Measurements from ENCODE around the gene ZNF516.

ZNF516 gene

DNA sequence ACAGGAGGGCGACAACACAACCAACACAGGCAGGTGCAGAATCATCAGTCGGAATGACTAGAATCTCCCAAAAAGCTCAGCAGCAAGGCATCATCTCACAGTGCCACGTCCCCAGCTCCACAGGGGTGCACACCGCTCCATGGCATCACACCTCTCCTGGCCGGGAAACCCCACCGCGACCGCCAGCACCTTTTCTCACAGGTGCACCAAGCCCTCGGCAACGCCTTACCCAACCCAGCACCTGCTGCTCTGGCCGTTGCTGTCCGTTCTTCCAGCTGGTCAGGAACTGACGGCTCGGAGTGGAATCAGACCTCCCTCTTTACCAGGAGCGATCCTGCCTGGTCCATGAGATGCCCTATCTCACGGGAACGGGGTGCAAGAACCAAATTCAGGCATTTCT is 61.3 kb downstream of the ZNF516 start:
- Histone ChIP-seq H3K4me3 (ENCODE audit: low read depth, low read length, poor library complexity, severe bottlenecking) (no peak overlapping the region), H4K20me1 (ENCODE audit: insufficient read depth, low read length) (no peaks in the 10 kb centered on the region), H3K9me3 (ENCODE audit: low read length) (no peaks in the 10 kb centered on the region), H2AFZ (ENCODE audit: low read length) (no peak overlapping the region), H3K27me3 (ENCODE audit: insufficient read depth, low read length) (no peaks in the 10 kb centered on the region), H3K4me2 (ENCODE audit: low read length) (no peak overlapping the region), H3K9ac (ENCODE audit: low read length) (no peak overlapping the region), H3K9me2 (ENCODE audit: low read depth, low read length) (no peaks in the 10 kb centered on the region), H3F3A (ENCODE audit: insufficient read depth, low read length) (no peaks in the 10 kb centered on the region), H3K27ac (ENCODE audit: low read depth, low read length, poor library complexity, severe bottlenecking) (no peak overlapping the region), H3K4me1 (ENCODE audit: insufficient read depth, low read length, severe bottlenecking) (no peaks in the 10 kb centered on the region), H3K36me3 (ENCODE audit: insufficient read depth, low read length) (no peaks in the 10 kb centered on the region; the same call in 1 of the 2 replicates), H3K79me2 (ENCODE audit: insufficient read depth, low read length) (no peaks in the 10 kb centered on the region)
- TF ChIP-seq, protein P1, sequence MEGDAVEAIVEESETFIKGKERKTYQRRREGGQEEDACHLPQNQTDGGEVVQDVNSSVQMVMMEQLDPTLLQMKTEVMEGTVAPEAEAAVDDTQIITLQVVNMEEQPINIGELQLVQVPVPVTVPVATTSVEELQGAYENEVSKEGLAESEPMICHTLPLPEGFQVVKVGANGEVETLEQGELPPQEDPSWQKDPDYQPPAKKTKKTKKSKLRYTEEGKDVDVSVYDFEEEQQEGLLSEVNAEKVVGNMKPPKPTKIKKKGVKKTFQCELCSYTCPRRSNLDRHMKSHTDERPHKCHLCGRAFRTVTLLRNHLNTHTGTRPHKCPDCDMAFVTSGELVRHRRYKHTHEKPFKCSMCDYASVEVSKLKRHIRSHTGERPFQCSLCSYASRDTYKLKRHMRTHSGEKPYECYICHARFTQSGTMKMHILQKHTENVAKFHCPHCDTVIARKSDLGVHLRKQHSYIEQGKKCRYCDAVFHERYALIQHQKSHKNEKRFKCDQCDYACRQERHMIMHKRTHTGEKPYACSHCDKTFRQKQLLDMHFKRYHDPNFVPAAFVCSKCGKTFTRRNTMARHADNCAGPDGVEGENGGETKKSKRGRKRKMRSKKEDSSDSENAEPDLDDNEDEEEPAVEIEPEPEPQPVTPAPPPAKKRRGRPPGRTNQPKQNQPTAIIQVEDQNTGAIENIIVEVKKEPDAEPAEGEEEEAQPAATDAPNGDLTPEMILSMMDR (IDR thresholded peaks at IDR 0.05; ENCODE audit: low read length), result no peak
- TF ChIP-seq EZH2 (IDR thresholded peaks at IDR 0.05; ENCODE audit: borderline replicate concordance, low read length), result no peak

DNA sequence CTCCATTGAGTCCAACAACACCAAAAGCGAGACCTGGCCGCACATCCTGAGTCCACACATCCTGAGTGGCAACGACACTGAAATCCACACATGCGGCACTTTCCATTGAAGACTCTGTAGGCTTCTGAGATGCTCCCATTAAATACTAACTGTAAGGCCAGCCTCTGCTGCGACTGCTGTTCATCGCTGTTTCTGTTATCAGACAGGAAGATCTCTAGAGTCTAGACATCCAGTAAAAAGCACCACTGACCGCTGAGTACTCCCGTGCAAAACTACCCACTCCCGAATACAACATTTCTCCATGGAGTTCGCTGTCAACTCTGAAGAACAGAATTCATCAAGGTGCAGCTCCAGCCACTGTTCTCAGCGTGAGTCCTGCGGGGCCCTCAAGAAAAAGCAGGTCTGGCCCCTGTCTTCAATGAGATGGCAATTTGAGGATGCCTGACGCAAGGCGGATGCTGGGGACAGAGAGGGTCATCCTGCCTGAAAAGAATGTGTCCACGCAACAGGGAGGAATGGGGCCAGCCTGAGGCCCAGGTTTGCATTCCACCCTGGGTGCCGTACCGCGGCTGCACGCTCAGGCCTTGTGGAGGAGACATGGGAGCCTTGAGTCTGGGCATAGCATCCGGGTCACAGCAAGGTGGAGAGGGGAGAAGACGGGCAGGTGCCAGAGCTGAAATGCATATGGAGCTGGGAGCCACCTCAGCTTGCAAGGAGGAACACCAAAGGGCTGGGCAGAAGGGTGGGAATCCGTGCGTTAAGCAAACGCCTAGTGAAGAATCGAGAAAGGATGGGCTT is 61.9 kb downstream of the ZNF516 start:
- Histone ChIP-seq H4K20me1 (ENCODE audit: insufficient read depth, low read length) (no peaks in the 10 kb centered on the region), H3K9me3 (ENCODE audit: low read length) (no peaks in the 10 kb centered on the region), H3K79me2 (ENCODE audit: insufficient read depth, low read length) (no peaks in the 10 kb centered on the region), H3F3A (ENCODE audit: insufficient read depth, low read length) (no peaks in the 10 kb centered on the region), H3K36me3 (ENCODE audit: insufficient read depth, low read length) (no peaks in the 10 kb centered on the region; the same call in 1 of the 2 replicates), H3K4me2 (ENCODE audit: low read length) (no peak overlapping the region), H3K9ac (ENCODE audit: low read length) (no peak overlapping the region), H2AFZ (ENCODE audit: low read length) (no peak overlapping the region), H3K27me3 (ENCODE audit: insufficient read depth, low read length) (no peaks in the 10 kb centered on the region), H3K4me3 (ENCODE audit: low read depth, low read length, poor library complexity, severe bottlenecking) (no peak overlapping the region), H3K27ac (ENCODE audit: low read depth, low read length, poor library complexity, severe bottlenecking) (no peak overlapping the region), H3K4me1 (ENCODE audit: insufficient read depth, low read length, severe bottlenecking) (no peaks in the 10 kb centered on the region), H3K9me2 (ENCODE audit: low read depth, low read length) (no peaks in the 10 kb centered on the region)
- TF ChIP-seq, protein P1 (IDR thresholded peaks at IDR 0.05; ENCODE audit: low read length), result no peak
- TF ChIP-seq EZH2 (IDR thresholded peaks at IDR 0.05; ENCODE audit: borderline replicate concordance, low read length), result no peak

DNA sequence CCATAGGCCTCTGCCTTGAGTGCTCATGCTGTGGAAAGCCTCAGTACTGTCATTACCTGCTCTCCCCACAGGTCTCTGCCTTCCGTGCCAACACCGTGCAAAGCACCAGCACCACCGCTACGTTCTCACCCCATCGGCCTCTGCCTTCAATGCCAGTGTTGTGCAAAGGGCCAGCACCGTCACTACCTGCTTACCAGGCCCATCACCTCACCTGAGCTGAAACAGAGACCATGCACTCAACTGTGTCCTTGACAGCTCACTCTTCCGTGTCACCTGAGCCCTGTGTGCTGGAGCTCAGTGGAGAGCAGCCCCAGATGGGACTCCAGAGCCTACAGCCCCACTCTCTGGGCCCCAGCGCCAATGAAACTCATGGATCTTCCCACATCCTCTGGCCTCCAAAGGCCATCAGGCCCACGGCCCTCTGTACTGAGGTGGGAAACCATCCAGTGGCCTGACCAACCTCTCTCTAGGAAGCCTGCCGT is 62.7 kb downstream of the ZNF516 start:
- Histone ChIP-seq H3K9ac (ENCODE audit: low read length) (no peak overlapping the region), H3K4me2 (ENCODE audit: low read length) (no peak overlapping the region), H3K4me3 (ENCODE audit: low read depth, low read length, poor library complexity, severe bottlenecking) (no peak overlapping the region), H3K27ac (ENCODE audit: low read depth, low read length, poor library complexity, severe bottlenecking) (no peak overlapping the region), H2AFZ (ENCODE audit: low read length) (no peak overlapping the region), H3K9me3 (ENCODE audit: low read length) (no peaks in the 10 kb centered on the region), H3K36me3 (ENCODE audit: insufficient read depth, low read length) (no peaks in the 10 kb centered on the region; the same call in 1 of the 2 replicates), H3K79me2 (ENCODE audit: insufficient read depth, low read length) (no peaks in the 10 kb centered on the region), H3K4me1 (ENCODE audit: insufficient read depth, low read length, severe bottlenecking) (no peaks in the 10 kb centered on the region), H3F3A (ENCODE audit: insufficient read depth, low read length) (no peaks in the 10 kb centered on the region), H3K27me3 (ENCODE audit: insufficient read depth, low read length) (no peaks in the 10 kb centered on the region), H4K20me1 (ENCODE audit: insufficient read depth, low read length) (no peaks in the 10 kb centered on the region), H3K9me2 (ENCODE audit: low read depth, low read length) (no peaks in the 10 kb centered on the region)
- TF ChIP-seq, protein P1 (IDR thresholded peaks at IDR 0.05; ENCODE audit: low read length), result no peak
- TF ChIP-seq EZH2 (IDR thresholded peaks at IDR 0.05; ENCODE audit: borderline replicate concordance, low read length), result no peak

Measured in OCI-LY1 (cell line).